Measurements from ENCODE around the gene ERN2.

The ERN2 gene

GRCh38 chr16:23702951-23703350, 10.1 kb downstream of the ERN2 start:
- no peak for DNase-seq (ENCODE audit: insufficient read length, low spot score)
- no peak for TF ChIP-seq CTCF (IDR thresholded peaks at IDR 0.05; ENCODE audit: insufficient read depth, missing control alignments)
- FAIRE-seq, result no peak

- no peak for FAIRE-seq
- TF ChIP-seq CTCF (IDR thresholded peaks at IDR 0.05; ENCODE audit: insufficient read depth, missing control alignments), result no peak
Observed at GRCh38 chr16:23701045-23701444, 12.0 kb downstream of the ERN2 start.

GRCh38 chr16:23700509-23700908, 12.5 kb downstream of the ERN2 start:
- DNase-seq (ENCODE audit: insufficient read length, low spot score), result no peak
- FAIRE-seq, result no peak
- TF ChIP-seq CTCF (IDR thresholded peaks at IDR 0.05; ENCODE audit: insufficient read depth, missing control alignments), result no peak

More at GRCh38 chr16:23701045-23701444, 12.0 kb downstream of the ERN2 start:
- DNase-seq (ENCODE audit: insufficient read length, low spot score), result no peak

GRCh38 chr16:23700093-23700492, 12.9 kb downstream of the ERN2 start:
- no peak for TF ChIP-seq CTCF (IDR thresholded peaks at IDR 0.05; ENCODE audit: insufficient read depth, missing control alignments)
- FAIRE-seq (no peak), DNase-seq (ENCODE audit: insufficient read length, low spot score) (no peak)

GRCh38 chr16:23699100-23699499, 13.9 kb downstream of the ERN2 start:
- TF ChIP-seq CTCF (IDR thresholded peaks at IDR 0.05; ENCODE audit: insufficient read depth, missing control alignments), result no peak
- no peak for DNase-seq (ENCODE audit: insufficient read length, low spot score)
- FAIRE-seq, result no peak

GRCh38 chr16:23695756-23696155, 17.3 kb downstream of the ERN2 start:
- FAIRE-seq (no peak), DNase-seq (ENCODE audit: insufficient read length, low spot score) (no peak)
- no peak for TF ChIP-seq CTCF (IDR thresholded peaks at IDR 0.05; ENCODE audit: insufficient read depth, missing control alignments)

GRCh38 chr16:23694644-23695373, 18.2 kb downstream of the ERN2 start:
- TF ChIP-seq CTCF (IDR thresholded peaks at IDR 0.05; ENCODE audit: insufficient read depth, missing control alignments), result no peak
- no peak for FAIRE-seq
- DNase-seq (ENCODE audit: insufficient read length, low spot score), result no peak
